Endothelial cell of umbilical vein (primary cell): ENCODE data around the gene DRC7. TPM values are rescaled to one million over a fixed set of nuclear protein-coding genes. Genes with fewer than 3 reads are reported as not detected.

Source experiments
- BruUV-seq: library from RNA; stranded (reverse); fragments of 400-500 nt; replicated peaks from 2 replicates; lab custom pipeline; 2021; lab: Mats Ljungman, UMichigan
- CTCF ChIA-PET: fragments of 300-600, 350-600 bp; sonication (Branson Sonifier 250); formaldehyde crosslinking; loops from one replicate; lab custom pipeline; 2021; ENCODE audit warnings: antibody characterized with exemption, inconsistent platforms; lab: Charles Lee
- POLR2A ChIA-PET: fragments of 300-600, 350-600 bp; sonication (Branson Sonifier 250); formaldehyde crosslinking; loops from one replicate; lab custom pipeline; 2021; ENCODE audit warnings: antibody characterized with exemption, inconsistent platforms; lab: Charles Lee
- DNase-seq: peaks from one replicate; pipeline ENCODE4 v3.0.0-alpha.2; 2011; ENCODE audit warnings: low read depth, low spot score
- FAIRE-seq: peaks from 2 replicates; lab custom pipeline; 2011; peaks lifted over from hg19 to GRCh38; lab: Jason Lieb, UNC
- H2AFZ ChIP-seq: 2 replicates; pipeline ENCODE4 v1.6.0; 2012; ENCODE audit warnings: low read depth, low read length, control low read depth, inconsistent platforms
- H3K27ac ChIP-seq: 2 replicates; pipeline ENCODE4 v1.5.1; 2011; ENCODE audit warnings: low read depth, mild to moderate bottlenecking, control low read depth, low read length, moderate library complexity; ENCODE audit not compliant: insufficient read depth
- H3K27me3 ChIP-seq, 2 experiments: 2 replicates each; pipeline versions ENCODE4 v1.6.0 to v1.6.1; 2011; ENCODE audit warnings: low read length in 2 of 2, mixed read lengths in 1 of 2; ENCODE audit not compliant: control insufficient read depth in 2 of 2, insufficient read depth in 2 of 2
- H3K36me3 ChIP-seq, 2 experiments: 2 replicates in 1 of 2; 3 replicates in 1 of 2; pipeline ENCODE4 v1.5.1; 2011; ENCODE audit warnings: low read length in 2 of 2, mild to moderate bottlenecking in 1 of 2, moderate library complexity in 1 of 2; ENCODE audit not compliant: control insufficient read depth in 2 of 2, insufficient read depth in 2 of 2; ENCODE audit errors: extremely low read depth in 1 of 2
- H3K4me1 ChIP-seq: 3 replicates; pipeline ENCODE4 v1.5.1; 2011; ENCODE audit warnings: mild to moderate bottlenecking, low read length; ENCODE audit not compliant: control insufficient read depth, insufficient read depth; ENCODE audit errors: extremely low read depth
- H3K4me2 ChIP-seq: 2 replicates; pipeline ENCODE4 v1.6.1; 2011; ENCODE audit warnings: low read length, control low read depth, mixed read lengths; ENCODE audit not compliant: insufficient read depth
- H3K4me3 ChIP-seq, 3 experiments: fragments of 200-600 bp in 1 of 3; sonication (generic), shearing (Covaris generic) in 1 of 3; replicated peaks in 1 of 3; 2 replicates each; pipeline ENCODE4 v1.5.1; 2011 to 2016; ENCODE audit warnings: control low read depth in 3 of 3, low read length in 3 of 3, mild to moderate bottlenecking in 2 of 3, inconsistent platforms in 1 of 3, low read depth in 1 of 3, moderate library complexity in 1 of 3; ENCODE audit not compliant: insufficient read depth in 1 of 3
- H3K79me2 ChIP-seq: 2 replicates; pipeline ENCODE4 v1.6.0; 2012; ENCODE audit warnings: low read length, inconsistent platforms; ENCODE audit not compliant: control insufficient read depth, insufficient read depth
- H3K9ac ChIP-seq: replicated peaks from 2 replicates; pipeline ENCODE3; 2011; ENCODE audit warnings: low read length, control low read depth; ENCODE audit not compliant: insufficient read depth; ENCODE audit errors: extremely low read depth
- H3K9me1 ChIP-seq: replicated peaks from 3 replicates; pipeline ENCODE4 v1.6.0; 2011; ENCODE audit warnings: mild to moderate bottlenecking, low read length; ENCODE audit not compliant: control insufficient read depth, insufficient read depth; ENCODE audit errors: extremely low read depth
- H3K9me3 ChIP-seq: replicated peaks from 2 replicates; pipeline ENCODE4 v1.5.1; 2012; ENCODE audit warnings: low read length, inconsistent platforms; ENCODE audit not compliant: control insufficient read depth, insufficient read depth
- H4K20me1 ChIP-seq: replicated peaks from 2 replicates; pipeline ENCODE3; 2011; ENCODE audit warnings: mild to moderate bottlenecking, low read length; ENCODE audit not compliant: control insufficient read depth, insufficient read depth; ENCODE audit errors: extremely low read depth
- EZH2 ChIP-seq: IDR thresholded peaks from 2 replicates; pipeline ENCODE4 v1.6.1; 2012; ENCODE audit warnings: borderline replicate concordance, low read depth, mild to moderate bottlenecking, moderate library complexity, low read length, inconsistent platforms; ENCODE audit not compliant: severe bottlenecking
- FOS ChIP-seq: IDR thresholded peaks from 2 replicates; pipeline ENCODE4 v1.6.1; 2011; ENCODE audit warnings: mild to moderate bottlenecking, low read length, moderate library complexity, borderline replicate concordance; ENCODE audit not compliant: insufficient read depth
- GATA2 ChIP-seq: IDR thresholded peaks from 2 replicates; pipeline ENCODE4 v1.7.0; 2011; ENCODE audit warnings: low read depth, mild to moderate bottlenecking, moderate library complexity, mixed read lengths, low read length; ENCODE audit not compliant: insufficient read length, insufficient read depth
- JUN ChIP-seq: IDR thresholded peaks from 2 replicates; pipeline ENCODE4 v1.6.1; 2011; ENCODE audit warnings: borderline replicate concordance, low read depth; ENCODE audit not compliant: insufficient read length, insufficient read depth
- POLR2A ChIP-seq: IDR thresholded peaks from 2 replicates; pipeline ENCODE4 v1.6.1; 2012; ENCODE audit warnings: low read depth, mild to moderate bottlenecking, control low read depth, low read length
- POLR2AphosphoS5 ChIP-seq: IDR thresholded peaks from 2 replicates; pipeline ENCODE4 v1.6.1; 2012; ENCODE audit warnings: low read depth, mild to moderate bottlenecking, control low read depth, low read length, moderate library complexity; ENCODE audit not compliant: insufficient read depth
- dilution Hi-C: fragments of 300-500 bp; cut with MboI; formaldehyde crosslinking; loops from one replicate; pipeline ENCODE4 v1.15.0; 2019; ENCODE audit warnings: low sequenced_read_pairs; ENCODE audit not compliant: extremely low pct_ligation_motif_present
- intact Hi-C: fragments of 100-400 bp; cut with micrococcal nuclease; formaldehyde crosslinking; loops from one replicate; pipeline ENCODE4 v1.10.0; 2022
- polyA plus RNA-seq, 4 experiments: library from polyadenylated mRNA; depleted of rRNA in 3 of 4; stranded (reverse) in 3 of 4; unstranded in 1 of 4; fragments of >200 nt; gene quantifications; 2 replicates each; pipeline versions ENCODE4 v1.2.1 to v1.2.3, GENCODE V29; 2011 to 2012; ENCODE audit warnings: missing spikeins in 1 of 4
- total RNA-seq: library from RNA; stranded (reverse); gene quantifications from 2 replicates; pipeline ENCODE4 v1.2.3, GENCODE V29; 2021
- TF ChIP-seq, protein P1 (sequence below): IDR thresholded peaks from 2 replicates; pipeline ENCODE4 v1.6.1; 2011; ENCODE audit not compliant: insufficient read depth, insufficient read length
- TF ChIP-seq, protein P2 (sequence below), 2 donors: IDR thresholded peaks; 1 replicate in 1 of 2; 2 replicates in 1 of 2; pipeline ENCODE4 v1.5.1; 2011; ENCODE audit warnings: low read length in 2 of 2, mild to moderate bottlenecking in 2 of 2, moderate library complexity in 2 of 2, control low read depth in 1 of 2, inconsistent platforms in 1 of 2, low read depth in 1 of 2; ENCODE audit not compliant: insufficient read depth in 1 of 2; ENCODE audit errors: extremely low read depth in 1 of 2

The DRC7 gene
- total and polyA plus RNA-seq, 2 donors (not counting 3 experiments of a cell fraction or from before 2014, with no cell fraction given) = 0.13 to 0.77 TPM

DNA sequence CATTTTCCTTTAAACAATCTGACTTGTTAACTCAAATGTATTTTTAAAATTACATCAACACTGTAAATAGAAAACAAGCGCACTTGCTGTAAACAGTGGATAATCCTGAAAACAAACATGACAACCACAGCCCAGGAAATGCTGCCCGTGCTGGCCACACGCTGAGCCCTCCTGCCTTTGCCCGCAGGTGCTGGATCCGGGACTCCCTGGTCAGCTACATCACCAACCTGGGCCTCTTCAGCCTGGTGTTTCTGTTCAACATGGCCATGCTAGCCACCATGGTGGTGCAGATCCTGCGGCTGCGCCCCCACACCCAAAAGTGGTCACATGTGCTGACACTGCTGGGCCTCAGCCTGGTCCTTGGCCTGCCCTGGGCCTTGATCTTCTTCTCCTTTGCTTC, 33.1 kb upstream of the DRC7 start:
- Histone ChIP-seq H3K79me2 (no peaks in the 10 kb centered on the region), H2AFZ (no peak overlapping the region), H3K4me3 (no peak overlapping the region), H3K4me1 (no peaks in the 10 kb centered on the region), H3K9me3 (no peaks in the 10 kb centered on the region), H3K36me3 (peaks cover 2 to 3% of the 10 kb centered on the region in 2 experiments), H4K20me1 (no peaks in the 10 kb centered on the region), H3K27ac (no peak overlapping the region), H3K9ac (no peak overlapping the region), H3K27me3 (no peaks in the 10 kb centered on the region), H3K4me2 (no peak overlapping the region), H3K9me1 (no peaks in the 10 kb centered on the region)
- TF ChIP-seq, protein P1, sequence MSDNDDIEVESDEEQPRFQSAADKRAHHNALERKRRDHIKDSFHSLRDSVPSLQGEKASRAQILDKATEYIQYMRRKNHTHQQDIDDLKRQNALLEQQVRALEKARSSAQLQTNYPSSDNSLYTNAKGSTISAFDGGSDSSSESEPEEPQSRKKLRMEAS = no peak
- TF ChIP-seq FOS = no peak
- TF ChIP-seq POLR2AphosphoS5 = no peak
- no peak for TF ChIP-seq JUN
- no peak for TF ChIP-seq POLR2A
- TF ChIP-seq, protein P2, sequence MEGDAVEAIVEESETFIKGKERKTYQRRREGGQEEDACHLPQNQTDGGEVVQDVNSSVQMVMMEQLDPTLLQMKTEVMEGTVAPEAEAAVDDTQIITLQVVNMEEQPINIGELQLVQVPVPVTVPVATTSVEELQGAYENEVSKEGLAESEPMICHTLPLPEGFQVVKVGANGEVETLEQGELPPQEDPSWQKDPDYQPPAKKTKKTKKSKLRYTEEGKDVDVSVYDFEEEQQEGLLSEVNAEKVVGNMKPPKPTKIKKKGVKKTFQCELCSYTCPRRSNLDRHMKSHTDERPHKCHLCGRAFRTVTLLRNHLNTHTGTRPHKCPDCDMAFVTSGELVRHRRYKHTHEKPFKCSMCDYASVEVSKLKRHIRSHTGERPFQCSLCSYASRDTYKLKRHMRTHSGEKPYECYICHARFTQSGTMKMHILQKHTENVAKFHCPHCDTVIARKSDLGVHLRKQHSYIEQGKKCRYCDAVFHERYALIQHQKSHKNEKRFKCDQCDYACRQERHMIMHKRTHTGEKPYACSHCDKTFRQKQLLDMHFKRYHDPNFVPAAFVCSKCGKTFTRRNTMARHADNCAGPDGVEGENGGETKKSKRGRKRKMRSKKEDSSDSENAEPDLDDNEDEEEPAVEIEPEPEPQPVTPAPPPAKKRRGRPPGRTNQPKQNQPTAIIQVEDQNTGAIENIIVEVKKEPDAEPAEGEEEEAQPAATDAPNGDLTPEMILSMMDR (IDR thresholded peaks at IDR 0.05; ENCODE audit: extremely low read depth in 1 of 2, insufficient read depth in 1 of 2, low read depth in 1 of 2, low read length in 2 of 2) = no peak
- no peak for TF ChIP-seq GATA2
- TF ChIP-seq EZH2 = no peak
- dilution Hi-C loops = no loop called here
- intact Hi-C loops = no loop called here
- BruUV-seq = no TSS peak
- CTCF ChIA-PET = interaction anchor here (1.0 to 1.5 kb wide), 2 partner anchors 18 to 202 kb away, joined by 3 read pairs; no protein-coding TSS in a partner anchor
- FAIRE-seq = no peak
- POLR2A ChIA-PET = no interaction called here
- no peak for DNase-seq
